ENCODE data around the gene GPR183.

The GPR183 gene

DNA sequence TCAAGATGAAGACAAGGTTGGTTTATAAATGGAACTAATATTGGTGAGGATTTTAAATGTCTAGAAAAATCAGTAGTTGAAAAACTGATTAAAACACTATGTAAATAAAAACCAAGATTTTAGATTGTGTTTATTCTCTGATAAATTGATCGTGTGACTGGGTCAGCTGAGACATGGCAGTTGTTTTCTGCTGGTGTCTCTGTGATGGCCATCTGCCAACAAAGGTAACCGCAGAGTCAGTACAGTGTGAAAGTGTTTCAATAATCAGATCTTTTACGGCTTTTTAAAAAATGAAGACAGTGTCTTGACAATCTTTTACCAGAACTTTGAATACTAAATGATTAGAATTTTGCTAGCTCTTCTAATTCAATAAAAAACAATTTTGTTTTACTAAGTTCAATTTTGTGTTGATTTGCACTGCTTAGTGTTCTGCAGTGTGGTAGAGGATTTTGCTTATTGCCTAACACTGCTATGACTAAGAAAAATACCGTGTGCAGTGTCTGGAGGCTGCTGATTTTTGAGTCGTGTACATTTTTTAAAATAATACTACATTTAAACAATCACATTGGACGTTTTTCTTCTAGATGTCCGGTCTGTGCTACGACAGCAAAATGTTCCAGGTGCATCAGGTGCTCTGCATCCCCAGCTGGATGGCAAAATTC is 32.7 kb upstream of the GPR183 start:
- DNase-seq (ENCODE audit: low read depth in 2 of 2): no peak

DNA sequence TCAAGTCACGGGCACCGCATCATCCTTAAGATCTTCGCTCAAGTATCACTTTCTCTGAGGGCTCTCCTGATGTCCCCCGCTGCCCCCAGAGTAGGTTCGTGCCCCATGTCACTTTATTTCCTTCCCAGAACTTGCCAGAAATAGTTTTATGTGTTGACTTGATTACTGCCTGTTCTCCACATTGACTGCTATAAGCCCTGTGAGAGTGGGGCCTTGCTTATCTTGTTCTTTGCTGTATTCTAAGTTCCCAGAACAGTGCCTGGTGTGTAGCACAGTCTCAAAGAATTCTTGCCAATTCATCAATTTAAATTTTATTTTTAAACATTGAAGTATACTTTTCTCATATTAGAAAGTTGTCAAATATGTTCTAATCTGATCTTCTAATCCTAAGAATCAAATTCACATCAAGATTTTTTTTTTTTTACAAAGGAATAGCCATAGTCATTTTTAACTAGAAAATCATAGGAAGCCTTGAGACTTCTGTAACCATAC is 32.1 kb upstream of the GPR183 start:
- DNase-seq (ENCODE audit: low read depth in 2 of 2): no peak

DNA sequence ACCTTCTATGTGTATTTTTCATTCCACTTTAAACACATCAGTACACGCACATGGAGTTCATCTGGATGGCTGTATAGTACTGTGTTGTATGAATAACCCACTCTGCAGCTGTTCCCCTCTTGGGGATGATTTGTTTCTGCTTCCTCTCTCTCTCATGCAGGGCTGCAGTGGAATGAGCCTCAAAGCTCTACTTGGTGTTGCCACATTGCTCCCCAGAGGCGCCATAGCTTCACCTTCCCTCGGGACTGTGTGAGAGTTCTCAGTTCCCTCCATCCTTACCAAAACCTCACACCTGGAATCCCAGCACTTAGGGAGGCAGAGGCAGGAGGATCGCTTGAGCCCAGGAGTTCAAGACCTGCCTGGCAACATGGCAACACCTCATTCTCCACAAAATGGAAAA is 28.4 kb upstream of the GPR183 start:
- no peak for DNase-seq (ENCODE audit: low read depth in 2 of 2)

DNA sequence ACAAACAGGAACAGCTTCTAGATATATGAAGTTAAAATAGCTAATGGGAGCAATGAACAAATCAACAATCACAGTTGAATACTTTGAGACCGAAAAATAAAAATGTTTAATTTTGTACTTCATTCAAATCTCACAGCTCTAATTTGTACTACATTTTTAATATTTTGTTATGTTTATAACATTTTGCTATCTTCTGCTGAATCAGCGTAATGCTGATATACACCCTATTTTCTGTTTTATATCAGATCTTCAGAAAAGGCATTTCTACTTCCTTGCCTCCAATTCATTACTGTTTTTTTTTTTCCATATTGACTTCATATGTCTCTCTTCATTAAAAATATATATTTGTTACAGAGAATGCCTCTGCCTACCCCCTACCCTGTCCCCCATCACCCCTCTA is 27.9 kb upstream of the GPR183 start:
- DNase-seq (ENCODE audit: low read depth in 2 of 2): no peak

DNA sequence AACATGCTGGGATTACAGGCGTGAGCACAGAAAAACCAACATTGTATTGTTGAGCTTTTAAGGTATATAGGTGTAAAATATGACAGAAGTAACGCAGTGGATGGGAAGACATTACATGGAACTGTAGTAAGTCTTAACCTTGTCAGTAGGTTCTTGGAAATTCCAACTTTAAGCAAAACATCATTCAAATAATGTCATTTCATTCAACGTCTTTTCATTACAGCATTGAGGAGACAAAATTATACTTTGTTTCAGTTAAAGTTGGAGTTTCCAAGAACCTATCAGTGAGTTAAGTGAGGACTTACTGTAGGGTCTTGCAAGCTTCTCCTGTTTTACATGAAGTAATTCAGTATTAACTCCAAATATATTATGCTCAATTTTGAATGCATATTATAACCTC is 27.0 kb upstream of the GPR183 start:
- DNase-seq (ENCODE audit: low read depth in 2 of 2): no peak

DNA sequence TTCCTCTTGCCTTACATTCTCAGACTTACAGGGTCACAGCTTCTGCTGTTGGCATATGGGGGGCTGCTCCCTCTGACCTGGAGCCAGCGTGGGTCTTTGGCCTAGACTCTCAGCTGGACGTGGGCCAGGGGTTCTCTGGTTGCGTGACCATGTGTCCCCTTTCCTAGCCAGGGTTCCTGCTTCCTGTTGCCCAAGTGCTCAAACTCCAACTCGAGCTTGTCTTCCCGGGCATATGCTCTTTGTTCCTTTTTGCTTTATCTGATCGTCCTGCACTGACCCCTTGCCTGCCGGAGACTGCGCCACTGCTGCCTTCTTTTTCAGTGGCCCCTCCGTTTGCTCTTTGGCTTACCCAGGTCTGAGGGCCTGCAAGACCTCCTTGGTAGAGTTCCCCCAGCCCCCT is 25.3 kb upstream of the GPR183 start:
- no peak for DNase-seq (ENCODE audit: low read depth in 2 of 2)

DNA sequence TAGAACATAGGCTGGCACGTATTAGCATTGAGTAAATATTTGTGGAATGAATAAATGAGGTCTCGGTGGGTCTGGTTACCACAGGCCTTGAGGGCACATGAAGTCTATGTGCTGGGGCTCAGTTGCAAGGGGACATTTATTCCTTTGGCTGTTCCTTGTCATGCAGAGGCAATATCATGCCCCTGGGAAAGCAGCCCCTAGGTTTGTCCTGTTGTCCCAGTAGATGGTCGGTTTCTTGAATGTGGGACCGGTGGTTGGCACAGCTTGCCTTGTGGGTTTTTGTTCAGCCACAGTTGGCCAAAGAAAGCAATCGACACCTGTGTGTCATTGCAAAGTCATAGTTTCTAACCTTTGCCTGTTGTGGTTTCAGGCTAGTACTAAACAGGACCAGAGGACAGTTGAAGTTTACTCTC is 24.7 kb upstream of the GPR183 start:
- no peak for DNase-seq (ENCODE audit: low read depth in 2 of 2)

DNA sequence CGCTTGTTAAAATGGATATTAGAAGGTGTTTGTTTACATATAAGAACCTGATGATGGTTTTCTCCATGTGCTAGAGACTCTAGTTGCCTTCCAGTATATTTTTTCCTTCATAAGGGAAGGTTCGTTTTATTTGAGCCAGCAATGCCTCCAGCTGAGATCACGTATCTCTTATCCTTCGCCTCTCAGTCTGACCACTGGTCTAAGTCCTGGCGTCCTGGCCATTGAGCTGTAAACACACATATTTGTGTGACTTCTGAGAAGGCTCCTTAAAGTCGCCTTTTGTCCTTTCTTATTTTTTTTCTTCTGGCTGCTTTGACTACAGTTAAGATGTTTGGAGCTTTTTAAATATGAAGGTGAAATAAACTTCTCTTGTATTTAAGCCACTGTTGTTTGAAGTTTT is 23.7 kb upstream of the GPR183 start:
- DNase-seq (ENCODE audit: low read depth in 2 of 2): no peak

DNA sequence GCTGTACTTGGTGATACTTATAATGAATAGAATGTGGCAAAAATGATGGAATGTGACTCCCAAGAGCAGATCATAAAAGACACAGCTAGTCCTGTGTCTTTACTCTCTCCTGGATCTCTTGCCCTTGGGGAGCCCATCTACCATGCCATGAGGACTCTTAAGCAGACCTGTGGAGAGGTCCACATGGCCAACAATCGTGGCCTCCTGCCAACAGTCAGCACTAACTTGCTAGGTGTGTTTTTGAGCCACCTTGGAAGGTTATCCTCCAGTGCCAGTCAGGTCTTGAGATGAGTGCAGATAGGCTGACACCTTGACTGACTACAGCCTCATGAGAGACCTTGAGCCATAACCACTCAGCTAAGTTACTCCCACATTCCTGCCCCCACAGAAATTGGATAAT is 22.3 kb upstream of the GPR183 start:
- no peak for DNase-seq (ENCODE audit: low read depth in 2 of 2)

DNA sequence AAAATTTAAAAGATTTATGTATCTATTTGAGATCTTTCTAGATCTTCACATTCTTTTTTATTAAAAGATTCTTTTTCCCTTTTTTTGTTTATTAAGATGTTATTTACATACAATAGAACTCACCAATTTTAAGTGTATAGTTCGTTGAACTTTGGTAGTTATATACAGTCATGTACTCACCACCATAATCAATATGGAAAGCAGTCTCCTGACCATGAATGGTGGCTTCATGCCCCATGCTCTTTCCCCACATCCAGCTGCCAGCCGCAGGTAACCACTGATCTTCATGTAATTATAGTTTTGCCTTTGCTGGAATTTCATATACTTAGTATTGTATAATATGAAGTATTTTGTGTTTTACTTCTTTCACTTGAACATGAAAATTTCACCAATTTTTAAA is 20.6 kb upstream of the GPR183 start:
- DNase-seq (ENCODE audit: low read depth in 2 of 2): no peak

DNA sequence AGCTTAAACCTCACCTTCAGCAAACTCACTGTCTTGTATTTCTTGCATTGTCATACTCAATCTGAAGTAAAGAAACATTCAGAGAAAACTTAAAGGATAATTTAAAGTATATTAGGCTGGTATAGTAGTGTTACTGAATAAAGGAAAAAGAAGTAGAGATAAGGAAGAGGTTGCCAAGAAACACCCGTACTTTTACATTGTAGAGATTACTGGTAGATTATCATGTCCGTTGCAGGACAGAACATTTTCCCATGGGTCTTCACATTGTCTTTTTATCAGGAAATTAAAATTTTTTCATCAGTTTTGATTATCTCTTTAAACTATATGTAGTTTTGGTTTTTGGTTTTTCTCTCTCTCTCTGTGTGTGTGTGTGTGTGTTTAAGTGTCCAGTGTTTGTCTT is 19.9 kb upstream of the GPR183 start:
- no peak for DNase-seq (ENCODE audit: low read depth in 2 of 2)

DNA sequence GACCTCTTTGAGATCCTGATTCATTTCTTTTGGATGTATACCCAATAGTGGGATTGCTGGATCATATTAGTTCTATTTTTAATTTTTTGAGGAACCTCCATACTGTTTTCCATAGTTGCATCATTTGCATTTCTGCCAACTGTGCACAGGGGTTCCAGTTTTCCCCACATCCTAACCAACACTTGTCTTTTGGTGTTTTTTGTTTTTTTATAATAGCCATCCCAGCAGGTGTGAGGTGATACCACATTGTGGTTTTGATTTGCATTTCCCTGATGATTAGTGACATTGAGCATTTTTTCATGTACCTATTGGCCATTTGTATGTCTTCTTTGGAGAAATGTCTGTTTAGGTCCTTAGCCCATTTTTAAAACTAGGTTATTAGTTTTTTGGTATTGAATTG is 18.8 kb upstream of the GPR183 start:
- DNase-seq (ENCODE audit: low read depth in 2 of 2): no peak

DNA sequence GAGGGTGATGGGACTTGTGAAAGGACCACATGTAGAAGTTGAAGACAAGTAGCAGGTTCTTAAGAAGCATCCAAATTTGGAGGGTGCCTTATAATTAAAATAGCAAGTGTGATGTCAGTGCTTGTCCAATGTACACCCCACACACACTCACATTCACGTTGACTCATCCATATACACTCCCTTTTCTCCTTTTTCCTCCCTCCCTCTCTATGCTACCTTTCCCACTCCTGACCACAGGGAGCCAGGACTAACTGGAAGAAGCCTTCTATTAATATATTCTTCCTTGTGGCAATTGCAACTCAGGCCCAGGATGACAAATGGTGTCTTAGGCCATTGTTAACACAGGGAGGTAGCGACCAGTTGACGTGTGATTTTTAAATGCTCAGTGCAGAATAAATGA is 16.3 kb upstream of the GPR183 start:
- no peak for DNase-seq (ENCODE audit: low read depth in 2 of 2)

DNA sequence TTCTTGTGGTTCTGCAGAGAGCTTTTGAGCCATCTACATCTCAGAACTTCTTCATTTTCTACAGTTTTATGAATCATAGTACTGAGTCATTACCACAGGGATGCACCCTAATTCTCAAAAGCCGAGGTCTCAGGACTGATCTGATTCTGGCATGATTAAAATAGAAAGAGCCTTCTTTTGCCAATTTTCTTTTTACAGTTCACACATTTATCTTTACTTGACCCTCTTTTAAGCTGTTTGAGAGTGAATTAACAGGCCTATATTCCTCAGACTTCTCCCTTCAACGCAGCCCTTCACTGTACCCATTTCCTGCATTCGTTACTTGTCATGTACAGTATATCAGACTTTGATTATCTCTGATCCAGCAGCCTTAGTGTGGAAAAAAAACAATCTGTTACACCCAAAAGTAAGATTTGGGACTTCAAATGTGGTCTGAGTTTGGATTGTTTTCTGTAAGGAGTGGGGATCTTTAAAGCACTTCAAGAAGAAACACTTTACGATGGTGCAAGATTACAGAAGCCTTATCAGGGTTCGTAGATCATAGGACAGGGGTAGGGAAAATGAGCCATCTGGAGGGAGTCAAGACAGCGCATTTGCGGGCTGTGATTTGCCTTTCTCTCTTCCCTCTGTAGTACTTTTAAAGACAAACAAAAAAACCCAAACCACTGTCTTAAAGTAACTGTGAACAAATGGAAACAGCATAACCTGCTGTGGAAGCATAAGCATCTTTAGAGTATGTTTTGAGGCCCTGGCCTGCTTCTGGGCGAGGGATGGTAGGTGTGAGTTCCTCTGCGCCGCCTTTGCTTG is 15.3 kb upstream of the GPR183 start:
- DNase-seq (ENCODE audit: low read depth in 2 of 2): no peak

DNA sequence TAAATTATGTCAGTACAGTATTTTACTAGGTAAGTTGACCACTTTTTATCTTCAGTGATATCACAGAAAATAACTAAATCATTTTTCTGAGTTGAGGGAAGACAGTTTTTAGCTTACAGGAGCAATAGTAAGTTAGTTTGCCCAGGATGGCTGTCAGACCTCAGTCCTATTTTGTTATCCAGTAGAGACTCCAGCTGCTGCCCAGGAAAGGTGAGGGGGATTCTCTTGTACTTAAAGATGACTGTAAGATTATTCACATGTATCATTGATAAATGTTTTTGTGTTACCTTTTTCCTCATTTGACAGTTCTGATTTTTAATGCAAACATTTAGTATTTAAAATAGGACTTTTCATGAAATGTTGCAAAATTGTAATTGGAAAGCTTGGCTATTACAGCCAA is 14.5 kb upstream of the GPR183 start:
- DNase-seq (ENCODE audit: low read depth in 2 of 2): no peak

DNA sequence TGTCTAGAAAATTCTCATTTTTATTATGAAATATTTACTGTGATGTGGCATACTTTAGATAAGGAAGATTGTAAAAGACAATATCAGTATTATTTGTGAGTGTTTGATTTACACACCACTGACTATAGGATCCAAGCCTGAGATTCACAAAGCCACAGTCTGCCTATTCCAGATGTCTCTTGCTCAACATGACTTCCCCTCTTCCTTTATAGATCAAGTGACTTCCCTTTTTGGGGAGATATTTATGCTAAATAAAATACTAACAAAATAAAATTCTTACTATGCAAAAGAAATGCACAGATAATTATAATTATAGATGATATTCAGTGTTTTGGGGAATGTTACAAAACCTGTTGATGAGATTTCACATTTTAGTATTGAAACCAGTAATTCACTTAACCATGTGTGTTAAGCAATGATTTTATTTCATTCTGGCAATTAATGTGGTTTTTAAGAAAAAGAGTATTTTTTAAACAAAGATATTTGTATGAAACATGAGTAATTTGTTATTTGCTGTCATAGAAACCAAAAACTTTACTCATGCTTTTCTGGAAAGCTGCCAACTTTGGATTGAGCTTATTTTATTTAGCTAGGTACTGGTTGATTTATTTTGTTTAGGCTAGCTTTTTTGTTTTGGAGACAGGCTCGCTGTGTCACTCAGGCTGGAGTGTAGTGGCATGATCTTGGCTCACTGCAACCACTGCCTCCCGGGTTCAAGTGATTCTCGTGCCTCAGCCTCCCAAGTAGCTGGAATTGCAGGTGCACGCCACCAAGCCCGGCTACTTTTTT is 13.7 kb upstream of the GPR183 start:
- DNase-seq (ENCODE audit: low read depth in 2 of 2): no peak

DNA sequence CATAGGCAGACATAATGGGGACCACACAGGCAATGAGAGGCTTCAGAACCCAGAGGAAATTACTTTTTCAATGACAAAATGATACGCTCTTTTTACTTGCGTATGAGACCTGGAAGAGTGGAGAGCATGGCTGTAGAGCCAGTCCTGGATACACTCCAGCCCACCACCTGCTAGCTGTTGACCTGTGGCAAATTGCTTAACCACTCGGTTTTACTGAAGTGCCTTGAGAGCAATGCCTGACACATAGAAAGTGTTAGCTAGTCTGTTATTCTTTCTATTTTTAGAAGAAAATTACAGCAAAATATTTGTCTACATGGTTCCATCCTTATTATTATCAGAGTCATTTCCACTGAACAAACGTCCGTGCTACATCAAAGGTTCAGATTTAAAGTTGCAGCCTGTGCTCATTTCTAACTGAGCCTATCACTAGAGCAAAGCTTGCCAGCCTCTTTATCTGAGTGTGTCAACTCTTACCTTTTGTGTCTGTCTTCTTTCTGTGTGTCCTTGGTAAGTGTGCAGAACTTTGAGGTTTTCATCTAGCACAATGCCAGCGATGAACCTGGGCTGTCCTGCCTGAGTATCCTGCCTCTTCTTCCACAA is 9.6 kb upstream of the GPR183 start:
- no peak for DNase-seq (ENCODE audit: low read depth in 2 of 2)

DNA sequence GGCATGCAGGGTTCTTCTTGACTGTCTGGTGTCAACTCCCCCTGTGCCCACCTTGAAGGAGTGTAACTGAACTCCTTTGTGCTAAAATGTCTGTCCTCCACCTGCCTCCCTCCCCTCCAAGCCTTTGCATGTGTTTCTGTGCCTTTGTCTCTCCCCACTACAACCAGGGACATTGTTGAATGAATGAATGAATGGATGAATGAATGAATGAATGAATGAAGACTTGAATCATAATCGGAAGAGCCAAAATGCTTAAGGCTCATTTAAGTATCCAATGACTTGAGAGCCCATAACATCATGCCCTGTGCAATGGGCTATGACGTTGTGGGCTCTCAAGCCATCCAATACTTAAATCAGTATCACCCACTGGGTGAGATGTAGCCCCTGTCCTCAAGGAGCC is 9.0 kb upstream of the GPR183 start:
- DNase-seq (ENCODE audit: low read depth in 2 of 2): no peak

DNA sequence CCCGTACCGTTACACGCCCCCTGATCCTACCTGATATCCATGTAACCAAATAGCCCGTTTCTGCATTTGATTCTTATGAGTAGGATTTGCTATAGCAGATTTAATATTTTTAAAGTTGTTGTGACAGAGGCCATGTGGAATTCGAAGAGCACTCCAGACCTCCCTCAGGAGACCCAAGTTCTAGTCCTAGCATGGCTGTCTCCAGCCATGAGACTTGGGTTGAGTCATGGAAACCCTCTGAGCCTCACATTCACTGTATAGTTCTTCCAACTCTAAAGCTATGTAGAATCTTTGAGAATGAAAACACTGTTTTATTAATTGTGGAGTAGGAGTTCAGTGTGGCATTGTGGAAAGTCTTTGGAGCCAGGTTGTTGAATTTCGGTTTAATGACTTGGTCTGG is 8.0 kb upstream of the GPR183 start:
- DNase-seq (ENCODE audit: low read depth in 2 of 2): no peak

DNA sequence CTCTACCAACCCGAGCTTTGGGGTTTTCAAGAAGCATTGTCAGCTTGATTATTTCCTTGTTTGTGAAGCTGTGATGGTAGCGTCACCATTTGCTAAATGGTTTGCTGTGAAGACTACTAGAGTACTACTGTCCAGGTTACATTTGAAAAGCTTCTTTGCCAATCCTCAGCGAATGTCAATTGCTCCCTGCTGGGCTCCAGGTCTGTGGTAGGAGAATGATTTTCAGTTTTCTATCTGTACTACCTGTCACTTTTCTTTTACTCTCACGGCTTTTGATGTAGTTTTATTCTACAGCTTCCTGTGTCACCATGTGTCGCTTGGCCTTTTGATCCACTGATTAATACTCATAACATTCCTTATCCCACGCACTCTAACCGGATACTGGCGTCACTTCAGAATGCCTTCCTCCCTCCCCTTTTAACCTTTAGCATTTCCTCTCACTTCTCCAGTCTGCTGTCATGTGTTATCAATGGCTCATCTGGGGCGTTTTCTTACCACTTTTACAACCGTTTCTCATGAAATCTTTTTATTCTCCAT is 7.5 kb upstream of the GPR183 start:
- DNase-seq (ENCODE audit: low read depth in 2 of 2): peak in 1 of 2 donors; percentile 65

DNA sequence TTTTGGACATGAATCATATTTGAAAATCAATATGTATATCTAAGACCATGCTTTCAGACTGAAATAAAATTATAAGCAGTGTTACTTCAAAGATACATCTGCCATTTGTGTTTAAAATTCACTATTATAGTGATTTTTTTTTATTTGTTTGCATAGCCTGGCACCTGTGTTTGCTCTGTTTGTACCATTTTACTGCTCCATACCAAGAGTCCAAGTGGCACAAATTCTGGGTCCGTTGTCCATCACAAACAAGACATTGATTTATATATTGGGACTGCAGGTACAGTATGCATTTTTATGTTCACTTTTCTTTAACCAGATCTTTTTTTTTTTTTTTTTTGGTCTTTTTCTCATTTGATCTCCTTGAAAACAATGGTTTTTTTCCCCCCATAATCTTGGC is 6.7 kb upstream of the GPR183 start:
- no peak for DNase-seq (ENCODE audit: low read depth in 2 of 2)

DNA sequence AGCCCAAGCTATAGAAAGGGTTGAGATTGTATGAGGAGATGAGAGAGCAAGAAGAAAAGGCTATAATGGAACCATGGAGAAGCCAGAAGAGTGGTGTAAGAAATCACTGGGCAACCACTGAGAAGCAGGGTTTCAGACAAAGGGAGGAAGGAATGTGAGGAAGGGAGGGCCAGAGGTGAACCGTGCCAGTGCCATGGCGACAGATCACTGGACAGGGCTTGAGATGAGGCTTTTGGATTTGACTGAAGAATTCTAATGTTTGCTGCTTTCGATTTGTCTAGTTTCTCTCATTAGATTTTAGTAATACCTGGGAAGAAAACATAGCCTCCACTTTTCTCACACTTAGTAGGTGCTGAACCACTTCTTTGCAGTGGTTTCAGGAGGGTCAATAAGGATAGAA is 6.3 kb upstream of the GPR183 start:
- no peak for DNase-seq (ENCODE audit: low read depth in 2 of 2)
